NCI-H446 treated with DMSO at 0.1 percent for 48 hours (cell line): ENCODE results near the gene NUBP1.
A peak's percentile ranks its signal among the peaks of the same experiment; 100 is the strongest.
"Not testable (repeated sequence)": the region's sequence is repeated elsewhere in the genome, so short reads cannot be mapped to it uniquely, and the experiment has no call there.

Experiments
- DNase-seq: peaks from one replicate; lab custom pipeline; 2025; lab: John Stamatoyannopoulos, UW

The NUBP1 gene

GRCh38 chr16:10751291-10751697 lies 7.7 kb downstream of the NUBP1 start:
- no peak for DNase-seq

GRCh38 chr16:10752843-10753523 lies 9.3 kb downstream of the NUBP1 start:
- no peak for DNase-seq

- DNase-seq = no peak
Observed at GRCh38 chr16:10753670-10754069, 10.0 kb downstream of the NUBP1 start.

GRCh38 chr16:10754941-10755340 lies 11.3 kb downstream of the NUBP1 start:
- no peak for DNase-seq

GRCh38 chr16:10756574-10756973 lies 12.9 kb downstream of the NUBP1 start:
- DNase-seq = no peak

- DNase-seq = no peak
Observed at GRCh38 chr16:10760858-10761257, 17.2 kb downstream of the NUBP1 start.

- DNase-seq = no peak
Observed at GRCh38 chr16:10761373-10761772, 17.7 kb downstream of the NUBP1 start.

- no peak for DNase-seq
Observed at GRCh38 chr16:10762336-10763016, 18.8 kb downstream of the NUBP1 start.

- DNase-seq = no peak
Observed at GRCh38 chr16:10763456-10763855, 19.8 kb downstream of the NUBP1 start.

GRCh38 chr16:10765772-10766171 lies 22.1 kb downstream of the NUBP1 start:
- DNase-seq = no peak

GRCh38 chr16:10767127-10767526 lies 23.5 kb downstream of the NUBP1 start:
- no peak for DNase-seq

- no peak for DNase-seq
Observed at GRCh38 chr16:10769381-10769780, 25.7 kb downstream of the NUBP1 start.

GRCh38 chr16:10770907-10771306 lies 27.3 kb downstream of the NUBP1 start:
- no peak for DNase-seq

- no peak for DNase-seq
Observed at GRCh38 chr16:10776280-10776679, 32.6 kb downstream of the NUBP1 start.

- DNase-seq = not testable (repeated sequence)
Observed at GRCh38 chr16:10776923-10777322, 33.3 kb downstream of the NUBP1 start.

- DNase-seq = no peak
Observed at GRCh38 chr16:10777356-10777755, 33.7 kb downstream of the NUBP1 start.

GRCh38 chr16:10779908-10780307 lies 36.3 kb downstream of the NUBP1 start:
- not testable (repeated sequence) for DNase-seq

GRCh38 chr16:10780628-10781027 lies 37.0 kb downstream of the NUBP1 start:
- no peak for DNase-seq

GRCh38 chr16:10782628-10783027 lies 39.0 kb downstream of the NUBP1 start:
- DNase-seq = no peak

- peak; percentile 9 for DNase-seq
Observed at GRCh38 chr16:10787304-10787703, 43.7 kb downstream of the NUBP1 start.

- DNase-seq = not testable (repeated sequence)
Observed at GRCh38 chr16:10788630-10789029, 45.0 kb downstream of the NUBP1 start.

GRCh38 chr16:10791048-10791447 lies 47.4 kb downstream of the NUBP1 start:
- no peak for DNase-seq

GRCh38 chr16:10799736-10800135 lies 56.1 kb downstream of the NUBP1 start:
- no peak for DNase-seq

GRCh38 chr16:10805334-10805733 lies 61.7 kb downstream of the NUBP1 start:
- DNase-seq = no peak
